Ovary (tissue), 3 donors: Measurements from ENCODE around the gene RIBC2.

Experiments
- POLR2A ChIP-seq: fragments of 450-650 bp; IDR thresholded peaks from one replicate; pipeline ENCODE4 v1.6.1; 2017; ENCODE audit warnings: antibody characterized with exemption, mild to moderate bottlenecking, moderate library complexity
- TF ChIP-seq, protein P1 (sequence below), 3 donors: fragments of 450-650 bp in 2 of 3; fragments of 200-600 bp in 1 of 3; IDR thresholded peaks; one replicate each; pipeline versions ENCODE4 v1.5.1 to v1.8.0; 2016 to 2022; ENCODE audit warnings: antibody characterized with exemption in 3 of 3, mild to moderate bottlenecking in 1 of 3
- donor health status: DM: no; HTN: no; CAD: no.

DNA sequence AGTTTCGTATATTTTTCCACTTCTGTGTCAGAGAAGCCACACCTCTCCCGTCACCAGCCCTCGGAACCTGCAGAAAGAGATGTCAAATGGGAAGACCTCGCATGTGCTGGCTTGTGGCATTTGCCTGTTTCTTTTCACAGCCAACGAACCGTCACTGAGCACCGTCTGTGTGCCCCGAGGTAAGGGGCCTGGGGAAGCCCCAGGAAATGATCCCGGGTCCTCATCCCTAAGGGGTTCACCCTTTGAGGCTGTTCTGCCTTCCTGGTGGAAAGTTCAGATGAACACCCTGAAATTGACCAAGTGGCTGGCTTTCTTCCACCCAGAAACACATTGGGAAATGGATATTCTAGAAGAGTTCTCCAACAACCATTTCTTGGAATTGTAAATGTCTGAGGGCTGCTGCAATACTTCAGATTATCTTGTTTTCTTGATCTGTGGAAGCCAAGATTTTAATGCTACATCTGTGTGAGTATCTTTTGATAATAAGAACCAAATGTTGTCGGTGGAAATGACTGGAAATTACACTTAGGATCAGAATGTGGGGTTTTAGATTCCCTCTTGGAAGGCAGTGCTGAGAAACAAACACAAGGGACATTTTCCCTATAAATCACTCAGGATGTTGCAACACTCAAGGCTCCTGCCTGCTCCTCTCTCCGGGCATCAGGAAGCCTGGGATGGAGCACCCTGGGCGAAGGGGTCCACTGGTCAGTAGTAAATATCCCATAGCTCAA is 37.6 kb downstream of the RIBC2 start:
- TF ChIP-seq, protein P1, sequence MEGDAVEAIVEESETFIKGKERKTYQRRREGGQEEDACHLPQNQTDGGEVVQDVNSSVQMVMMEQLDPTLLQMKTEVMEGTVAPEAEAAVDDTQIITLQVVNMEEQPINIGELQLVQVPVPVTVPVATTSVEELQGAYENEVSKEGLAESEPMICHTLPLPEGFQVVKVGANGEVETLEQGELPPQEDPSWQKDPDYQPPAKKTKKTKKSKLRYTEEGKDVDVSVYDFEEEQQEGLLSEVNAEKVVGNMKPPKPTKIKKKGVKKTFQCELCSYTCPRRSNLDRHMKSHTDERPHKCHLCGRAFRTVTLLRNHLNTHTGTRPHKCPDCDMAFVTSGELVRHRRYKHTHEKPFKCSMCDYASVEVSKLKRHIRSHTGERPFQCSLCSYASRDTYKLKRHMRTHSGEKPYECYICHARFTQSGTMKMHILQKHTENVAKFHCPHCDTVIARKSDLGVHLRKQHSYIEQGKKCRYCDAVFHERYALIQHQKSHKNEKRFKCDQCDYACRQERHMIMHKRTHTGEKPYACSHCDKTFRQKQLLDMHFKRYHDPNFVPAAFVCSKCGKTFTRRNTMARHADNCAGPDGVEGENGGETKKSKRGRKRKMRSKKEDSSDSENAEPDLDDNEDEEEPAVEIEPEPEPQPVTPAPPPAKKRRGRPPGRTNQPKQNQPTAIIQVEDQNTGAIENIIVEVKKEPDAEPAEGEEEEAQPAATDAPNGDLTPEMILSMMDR (IDR thresholded peaks at IDR 0.05) = peak in 1 of 3 donors; percentile 33
- TF ChIP-seq POLR2A = no peak
